ENCODE data around the gene NTRK1.
A peak's percentile ranks its signal among the peaks of the same experiment; 100 is the strongest.

Gene NTRK1

DNA sequence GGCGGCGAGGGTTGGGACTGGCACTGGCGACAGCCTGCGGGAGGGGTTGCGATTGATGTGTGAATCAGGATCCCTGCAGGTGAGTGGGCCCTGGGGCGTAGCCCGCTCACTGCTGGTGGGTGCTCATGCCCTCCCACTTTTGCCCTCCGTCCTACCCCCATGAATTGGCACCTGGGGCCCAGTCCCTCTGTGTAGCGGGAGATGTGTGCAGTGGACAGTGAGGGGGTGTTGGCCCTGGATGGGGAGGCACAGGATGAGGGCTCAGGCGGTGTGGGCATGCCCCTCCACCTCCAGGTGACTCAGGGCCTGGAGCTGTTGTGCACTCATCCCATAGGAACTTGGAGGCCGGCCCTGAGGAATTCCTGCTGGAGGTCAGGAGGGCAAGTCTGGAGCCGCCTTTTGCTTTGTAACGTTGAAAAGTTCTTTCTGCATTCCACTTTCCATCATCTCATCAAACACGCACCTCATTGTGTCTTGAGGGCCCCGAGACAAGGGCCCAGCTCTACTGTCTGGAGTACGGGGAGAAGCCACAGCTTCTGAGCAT, 35.9 kb downstream of the NTRK1 start:
- TF ChIP-seq, protein P1, sequence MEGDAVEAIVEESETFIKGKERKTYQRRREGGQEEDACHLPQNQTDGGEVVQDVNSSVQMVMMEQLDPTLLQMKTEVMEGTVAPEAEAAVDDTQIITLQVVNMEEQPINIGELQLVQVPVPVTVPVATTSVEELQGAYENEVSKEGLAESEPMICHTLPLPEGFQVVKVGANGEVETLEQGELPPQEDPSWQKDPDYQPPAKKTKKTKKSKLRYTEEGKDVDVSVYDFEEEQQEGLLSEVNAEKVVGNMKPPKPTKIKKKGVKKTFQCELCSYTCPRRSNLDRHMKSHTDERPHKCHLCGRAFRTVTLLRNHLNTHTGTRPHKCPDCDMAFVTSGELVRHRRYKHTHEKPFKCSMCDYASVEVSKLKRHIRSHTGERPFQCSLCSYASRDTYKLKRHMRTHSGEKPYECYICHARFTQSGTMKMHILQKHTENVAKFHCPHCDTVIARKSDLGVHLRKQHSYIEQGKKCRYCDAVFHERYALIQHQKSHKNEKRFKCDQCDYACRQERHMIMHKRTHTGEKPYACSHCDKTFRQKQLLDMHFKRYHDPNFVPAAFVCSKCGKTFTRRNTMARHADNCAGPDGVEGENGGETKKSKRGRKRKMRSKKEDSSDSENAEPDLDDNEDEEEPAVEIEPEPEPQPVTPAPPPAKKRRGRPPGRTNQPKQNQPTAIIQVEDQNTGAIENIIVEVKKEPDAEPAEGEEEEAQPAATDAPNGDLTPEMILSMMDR (IDR thresholded peaks at IDR 0.05; ENCODE audit: insufficient read depth, low read length, missing control alignments): no peak
- peak; percentile 72 for DNase-seq (ENCODE audit: low read depth, low spot score)
- peak overlapping the region; percentile 34 for H3K4me3 ChIP-seq (ENCODE audit: low read depth, low read length)
- ChIA-PET POLR2A (interaction anchor here (0.8 to 1.4 kb wide), 4 partner anchors 16 to 212 kb away, joined by 3 to 4 read pairs (median 3); partner anchors contain the start of genes ISG20L2 and METTL25B), CTCF (interaction anchor here (1.2 to 23.6 kb wide), 3 partner anchors 28 to 206 kb away, joined by 4 to 678 read pairs (median 21); partner anchors contain the start of gene LRRC71)

DNA sequence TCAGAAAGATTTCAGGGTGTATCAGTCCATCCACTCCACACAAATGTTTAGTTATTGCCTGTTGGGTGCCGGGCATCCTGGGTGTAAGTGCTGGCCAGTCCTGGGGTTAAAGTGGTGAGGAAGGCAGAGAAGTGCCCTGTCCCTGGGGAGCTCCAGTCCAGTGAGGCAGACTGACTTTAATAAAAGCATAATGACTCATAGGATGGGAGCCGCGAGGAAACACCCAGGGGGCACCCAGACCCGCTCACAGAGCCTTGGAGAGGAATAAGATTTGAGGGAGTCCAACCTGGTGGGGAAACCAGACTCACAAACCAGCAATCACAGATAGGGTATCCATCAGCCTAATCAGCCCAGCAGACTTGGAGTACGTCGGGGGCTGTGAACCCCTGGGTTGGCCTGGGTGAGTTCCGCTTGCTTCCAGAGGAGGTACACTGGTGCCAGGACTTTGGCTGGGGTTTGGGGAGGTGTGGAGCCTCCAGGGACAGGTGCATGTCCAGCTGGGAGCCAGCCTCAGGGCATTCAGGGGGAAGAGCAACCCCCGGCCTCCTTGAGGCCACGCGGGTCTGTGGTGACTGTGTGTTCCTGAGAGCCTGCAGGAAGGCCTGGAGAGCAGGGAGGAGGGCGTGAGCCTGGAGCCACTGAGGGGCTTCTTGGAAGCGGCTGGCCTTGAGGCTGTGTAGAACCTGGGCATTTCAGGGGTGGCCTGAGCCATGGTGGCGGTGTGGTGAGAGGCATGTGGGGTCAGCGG, 36.6 kb downstream of the NTRK1 start:
- DNase-seq (ENCODE audit: low read depth, low spot score): no peak
- H3K4me3 ChIP-seq (ENCODE audit: low read depth, low read length): peak overlapping the region; percentile 34
- POLR2A ChIA-PET: interaction anchor here (0.8 to 1.4 kb wide), 4 partner anchors 15 to 213 kb away, joined by 3 to 4 read pairs (median 3); partner anchors contain the start of genes ISG20L2 and METTL25B
- TF ChIP-seq, protein P1 (IDR thresholded peaks at IDR 0.05; ENCODE audit: insufficient read depth, low read length, missing control alignments): no peak
- CTCF ChIA-PET: interaction anchor here (1.0 to 23.6 kb wide), 7 partner anchors 6 to 207 kb away, joined by 3 to 678 read pairs (median 4); partner anchors contain the start of genes LRRC71 and PEAR1

DNA sequence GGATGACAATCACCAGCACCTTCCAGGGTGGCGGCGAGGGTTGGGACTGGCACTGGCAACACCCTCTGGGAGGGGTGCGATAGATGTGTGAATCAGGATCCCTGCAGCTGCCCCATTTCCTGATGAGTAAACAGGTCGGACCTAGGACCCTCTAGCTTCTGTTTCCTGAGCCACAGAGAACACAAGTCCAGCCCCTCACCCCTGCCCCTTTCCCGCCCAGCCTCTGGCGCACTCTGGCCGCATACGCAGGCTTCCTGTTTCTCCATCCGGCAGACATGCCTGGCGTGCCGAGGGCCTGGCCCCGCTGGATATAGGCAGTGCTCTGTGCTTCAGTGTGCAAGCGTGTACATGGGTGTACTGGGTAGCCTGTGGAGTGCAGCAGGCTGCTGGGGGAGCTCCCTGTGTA, 37.5 kb downstream of the NTRK1 start:
- POLR2A ChIA-PET: interaction anchor here (1.0 kb wide), 1 partner anchor 15 kb away, joined by 3 read pairs; no protein-coding TSS in a partner anchor
- peak overlapping the region; percentile 41 for H3K4me3 ChIP-seq (ENCODE audit: low read depth, low read length)
- TF ChIP-seq, protein P1 (IDR thresholded peaks at IDR 0.05; ENCODE audit: insufficient read depth, low read length, missing control alignments): no peak
- CTCF ChIA-PET: interaction anchor here (1.0 to 23.6 kb wide), 7 partner anchors 7 to 208 kb away, joined by 3 to 678 read pairs (median 6); partner anchors contain the start of genes LRRC71 and PEAR1
- no peak for DNase-seq (ENCODE audit: low read depth, low spot score)

DNA sequence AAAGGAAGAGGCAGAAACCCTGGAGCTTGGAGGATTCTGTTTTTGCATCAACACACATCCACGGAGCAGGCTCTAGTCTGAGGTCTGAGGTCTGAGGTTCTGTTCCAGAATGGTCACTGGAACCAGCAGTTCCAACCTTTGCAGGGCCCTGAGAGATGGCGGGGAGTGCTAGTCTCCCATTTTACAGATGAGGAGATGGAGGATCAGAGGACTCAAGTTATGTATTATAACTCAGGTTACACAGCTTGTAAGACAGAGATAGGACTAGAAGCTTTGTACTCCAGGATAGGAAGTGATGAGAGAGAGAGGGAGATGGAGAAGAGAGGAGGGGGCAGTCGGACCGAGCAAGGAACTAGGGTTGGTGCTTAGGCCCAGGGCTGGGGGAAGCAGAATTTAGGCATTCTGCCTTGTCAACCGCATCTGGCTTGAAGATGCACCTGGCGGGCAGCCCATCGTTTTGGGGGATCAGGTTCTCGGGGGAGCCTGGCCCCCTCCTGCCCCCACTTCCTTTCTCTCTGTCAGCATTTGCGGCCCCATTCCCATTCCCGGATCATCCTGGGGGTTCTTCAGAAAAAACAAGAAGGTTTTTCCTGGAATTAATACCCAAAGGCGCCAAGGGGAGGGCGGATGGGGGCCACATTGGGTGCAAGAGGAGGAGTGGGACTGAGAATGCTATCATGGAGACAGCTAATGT, 38.5 kb downstream of the NTRK1 start:
- CTCF ChIA-PET: interaction anchor here (0.9 to 23.6 kb wide), 10 partner anchors 8 to 209 kb away, joined by 3 to 678 read pairs (median 5); partner anchors contain the start of genes CRABP2, LRRC71, NTRK1 and PEAR1
- H3K4me3 ChIP-seq (ENCODE audit: low read depth, low read length): no peak overlapping the region; the same call in 1 of the 2 replicates
- TF ChIP-seq, protein P1 (IDR thresholded peaks at IDR 0.05; ENCODE audit: insufficient read depth, low read length, missing control alignments): no peak
- POLR2A ChIA-PET: no interaction called here
- DNase-seq (ENCODE audit: low read depth, low spot score): no peak

DNA sequence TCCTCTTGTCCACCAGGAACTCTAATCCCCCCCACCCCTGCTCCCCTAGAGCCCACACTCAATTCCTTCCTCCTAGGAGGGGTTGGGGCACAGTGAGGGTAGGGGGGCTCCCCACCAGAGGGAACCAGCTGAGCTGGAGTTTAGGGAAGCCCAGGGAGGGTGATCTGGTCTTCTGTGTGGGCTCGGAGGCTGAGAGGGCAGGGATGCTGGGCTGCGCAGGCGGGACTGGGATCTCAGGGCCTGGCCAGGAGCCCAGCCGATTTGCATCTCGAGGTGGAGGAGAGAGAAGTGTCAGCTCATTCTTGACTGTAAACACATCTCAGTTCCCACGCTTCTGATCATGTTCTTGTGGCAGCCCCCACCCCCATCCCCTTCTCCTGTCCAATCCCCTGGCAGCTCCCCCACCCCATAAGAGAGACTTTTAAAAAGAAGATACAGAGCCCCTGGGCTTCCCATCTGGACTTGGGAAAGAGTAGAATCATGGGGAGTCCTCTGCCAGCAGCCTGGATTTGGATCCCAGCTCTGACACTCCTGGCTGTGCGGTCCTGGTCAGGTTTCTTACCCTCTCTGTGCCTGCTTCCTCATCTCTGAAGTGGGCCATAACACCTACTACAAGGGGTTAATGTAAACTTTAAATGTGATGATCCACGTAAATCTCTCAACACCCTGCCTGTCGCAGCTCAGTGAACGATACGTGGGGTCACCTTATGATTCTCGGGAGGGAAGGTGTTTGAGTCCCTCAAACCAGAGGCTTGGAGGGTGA, 39.5 kb downstream of the NTRK1 start:
- TF ChIP-seq, protein P1 (IDR thresholded peaks at IDR 0.05; ENCODE audit: insufficient read depth, low read length, missing control alignments): no peak
- CTCF ChIA-PET: interaction anchor here (1.1 to 23.6 kb wide), 5 partner anchors 9 to 211 kb away, joined by 5 to 678 read pairs (median 8); partner anchors contain the start of genes LRRC71, NTRK1 and PEAR1
- no peak for DNase-seq (ENCODE audit: low read depth, low spot score)
- POLR2A ChIA-PET: no interaction called here
- H3K4me3 ChIP-seq (ENCODE audit: low read depth, low read length): no peak overlapping the region
